ENCODE results near the gene INAFM1. TPM values are rescaled to one million over a fixed set of nuclear protein-coding genes. Genes with fewer than 3 reads are reported as not detected.
A peak's percentile ranks its signal among the peaks of the same experiment; 100 is the strongest.

INAFM1 gene
- total RNA-seq: 10 to 100 TPM in 4 of 8 experiments, 1 to 10 TPM in 4; 3.4 to 17.5 (median 10.4) TPM

DNA sequence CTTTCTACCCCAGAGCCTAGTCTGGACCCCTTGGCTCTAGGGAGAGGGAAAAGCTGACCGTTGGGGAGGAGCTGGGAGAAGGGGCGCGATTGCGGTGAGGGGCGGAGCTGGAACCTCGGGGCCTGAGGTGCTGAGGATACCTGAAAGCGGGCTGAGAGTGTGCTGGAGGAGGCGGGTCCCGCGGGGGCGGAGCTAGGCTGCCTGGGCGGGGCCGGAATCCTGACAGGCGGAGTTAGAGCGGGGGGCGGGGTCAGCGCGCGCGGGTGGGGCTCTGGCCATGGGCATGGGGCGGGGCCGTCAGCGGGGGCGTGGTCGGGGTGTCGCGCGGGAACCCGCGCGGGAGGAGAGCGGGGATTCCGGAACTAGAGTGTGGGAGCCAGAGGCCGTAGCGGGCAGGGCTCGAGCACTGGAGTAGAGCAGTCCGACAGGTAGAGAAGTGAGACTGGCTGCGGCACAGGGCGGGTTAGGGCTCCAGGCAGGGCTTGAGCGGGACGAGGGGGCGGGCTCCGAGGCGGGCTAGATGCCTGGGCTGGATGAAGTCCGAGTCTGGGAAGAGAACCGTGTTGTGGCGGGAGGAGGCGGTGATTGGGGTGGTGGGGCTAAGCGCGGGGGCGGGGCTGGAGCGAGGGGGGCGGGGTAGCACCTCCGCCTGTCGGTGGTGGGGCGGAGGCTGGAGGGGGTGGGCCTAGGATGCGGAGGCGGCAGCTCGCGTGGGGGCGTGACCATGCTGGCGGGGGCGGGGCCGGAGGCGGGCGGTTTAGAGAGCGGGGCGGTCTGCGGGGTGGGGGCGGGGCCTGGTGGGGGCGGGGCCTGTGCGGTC lies at the start of gene INAFM1:
TSS of gene INAFM1 (plus strand) at position 815 of the 820 bp plus-strand sequence. CDS start 35 bp downstream, outside the sequence.
- ATAC-seq (replicated peaks in 6 of 8): peak; percentile 23 to 63 (median 52)
- Histone ChIP-seq H3K4me3 (peak within 1 kb of the TSS; percentile 52 to 73 (median 64)), H3K27ac (peak within 1 kb of the TSS; percentile 95 to 97), H3K4me1 (replicated peaks in 1 of 2) (peaks cover 27 to 29% of the 10 kb centered on the region in 2 donors)
- in situ Hi-C loops (cut with MboI; ENCODE audit: low pct_unique_long_range_greater_than_20kb in 2 of 9, low sequenced_read_pairs in 9 of 9, unreplicated experiment in 9 of 9): no loop called here
- no CpG with 5 or more reads among the region's 72 CpGs for WGBS, 10 experiments

DNA sequence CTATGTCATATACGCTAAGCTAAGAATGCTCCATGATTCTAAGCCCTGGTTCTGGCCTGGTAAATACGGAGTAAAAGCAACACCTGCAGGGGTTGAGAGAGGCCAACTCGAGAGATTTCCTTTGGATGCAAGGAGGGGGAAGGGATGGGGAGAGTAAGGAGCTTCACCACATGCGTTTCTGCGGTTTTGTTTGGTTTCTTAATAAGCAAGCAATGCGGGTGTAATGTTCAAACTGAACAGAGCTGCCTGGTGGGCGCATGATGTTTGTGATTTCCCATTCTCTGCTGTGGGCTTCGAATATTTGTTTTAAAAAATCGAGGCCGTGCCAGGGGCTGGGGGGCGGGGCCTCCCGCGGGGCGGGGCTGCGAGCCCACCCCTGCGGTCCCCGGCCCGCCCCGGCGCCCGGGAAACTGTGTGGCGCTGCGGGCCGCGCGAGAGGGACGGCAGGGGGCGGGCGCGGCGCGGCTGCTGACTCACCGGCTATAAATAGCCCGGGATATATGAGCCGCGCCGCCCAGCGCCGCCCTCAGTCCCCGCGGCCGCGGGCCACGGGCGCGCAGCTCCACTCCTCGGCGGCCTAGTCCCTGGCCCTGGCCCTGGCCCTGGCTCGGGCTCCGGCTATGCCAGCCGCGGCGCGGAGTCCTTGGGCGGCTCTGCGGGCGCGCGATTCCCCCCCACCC lies 48.8 kb upstream of the INAFM1 start:
- H3K4me1 ChIP-seq (replicated peaks in 1 of 2): peaks cover 11 to 13% of the 10 kb centered on the region in 2 donors
- 7 to 100% (median 28%) methylated on average over 1 to 7 of the region's 59 CpGs; no CpG with 5 or more reads in 1 of the 10 experiments for WGBS, 10 experiments

DNA sequence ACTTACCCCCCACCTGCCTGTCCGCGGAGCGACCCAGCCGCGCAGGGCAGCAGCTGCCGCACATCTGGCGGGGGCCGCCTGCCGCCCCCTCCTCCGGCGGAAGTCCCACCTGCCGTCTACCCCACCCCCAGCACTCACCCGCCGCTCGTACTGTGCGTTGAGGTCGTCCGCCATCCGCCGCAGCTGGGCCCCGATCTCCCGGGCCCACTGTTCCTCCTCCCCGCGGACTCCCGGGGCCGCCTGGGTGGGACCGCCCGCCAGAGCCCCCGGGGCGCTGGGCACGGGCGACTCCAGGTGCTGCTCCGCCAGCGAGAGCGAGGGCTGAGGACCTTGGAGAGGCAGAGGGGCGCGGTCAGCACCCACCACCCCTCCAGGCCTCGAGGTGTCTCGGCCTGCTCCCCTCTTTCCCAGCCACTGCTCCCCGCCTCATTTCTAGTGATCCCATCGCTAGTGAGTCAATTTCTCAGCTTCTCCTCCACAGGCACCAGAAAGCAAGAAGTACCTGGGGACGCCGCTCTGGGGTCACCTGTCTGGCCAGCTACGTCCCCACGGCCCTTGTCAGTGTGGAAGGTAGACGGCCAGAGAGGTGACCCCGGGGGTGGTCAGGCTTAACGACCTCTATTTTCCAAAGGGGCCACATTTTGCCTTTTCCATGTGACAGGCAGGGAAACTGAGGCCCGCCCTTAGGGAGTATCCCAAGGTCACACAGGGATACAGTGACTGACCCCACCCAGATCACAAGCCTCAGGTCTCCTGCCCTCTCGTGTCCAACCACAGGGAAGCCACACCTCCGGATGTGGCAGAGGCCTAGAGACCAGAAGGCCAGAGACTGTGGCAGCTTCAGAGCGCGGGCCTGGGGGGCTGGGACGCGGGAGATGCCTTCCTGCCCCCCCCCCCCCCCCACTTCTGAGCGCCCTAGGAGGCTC lies 48.0 kb upstream of the INAFM1 start:
- in situ Hi-C loops (cut with MboI; ENCODE audit: low pct_unique_long_range_greater_than_20kb in 2 of 9, low sequenced_read_pairs in 9 of 9, unreplicated experiment in 9 of 9): loop anchor here in 1 of 9 experiments (25.0 kb wide), 1 partner anchor 89 kb away; the partner anchor contains the start of gene SAE1
- WGBS, 10 experiments: 20 to 26% methylated on average over 8 to 15 of the region's 56 CpGs; no CpG with 5 or more reads in 8 of the 10 experiments
- H3K4me1 ChIP-seq (replicated peaks in 1 of 2): peaks cover 15 to 18% of the 10 kb centered on the region in 2 donors
- peak overlapping the region; percentile 16 to 87 (median 79) for H3K4me3 ChIP-seq
- peak; percentile 1 to 11 (median 4) for ATAC-seq (replicated peaks in 6 of 8)
- peak overlapping the region; percentile 81 to 86 for H3K27ac ChIP-seq

More for the DNA sequence above, 48.8 kb upstream of the INAFM1 start:
- Histone ChIP-seq H3K4me3 (peak overlapping the region; percentile 16 to 87 (median 79)), H3K27ac (peak overlapping the region; percentile 81 to 86)
- in situ Hi-C loops (cut with MboI; ENCODE audit: low pct_unique_long_range_greater_than_20kb in 2 of 9, low sequenced_read_pairs in 9 of 9, unreplicated experiment in 9 of 9): loop anchor here in 1 of 9 experiments (25.0 kb wide), 1 partner anchor 89 kb away; the partner anchor contains the start of gene SAE1
- peak; percentile 21 to 70 (median 63) for ATAC-seq (replicated peaks in 6 of 8)

DNA sequence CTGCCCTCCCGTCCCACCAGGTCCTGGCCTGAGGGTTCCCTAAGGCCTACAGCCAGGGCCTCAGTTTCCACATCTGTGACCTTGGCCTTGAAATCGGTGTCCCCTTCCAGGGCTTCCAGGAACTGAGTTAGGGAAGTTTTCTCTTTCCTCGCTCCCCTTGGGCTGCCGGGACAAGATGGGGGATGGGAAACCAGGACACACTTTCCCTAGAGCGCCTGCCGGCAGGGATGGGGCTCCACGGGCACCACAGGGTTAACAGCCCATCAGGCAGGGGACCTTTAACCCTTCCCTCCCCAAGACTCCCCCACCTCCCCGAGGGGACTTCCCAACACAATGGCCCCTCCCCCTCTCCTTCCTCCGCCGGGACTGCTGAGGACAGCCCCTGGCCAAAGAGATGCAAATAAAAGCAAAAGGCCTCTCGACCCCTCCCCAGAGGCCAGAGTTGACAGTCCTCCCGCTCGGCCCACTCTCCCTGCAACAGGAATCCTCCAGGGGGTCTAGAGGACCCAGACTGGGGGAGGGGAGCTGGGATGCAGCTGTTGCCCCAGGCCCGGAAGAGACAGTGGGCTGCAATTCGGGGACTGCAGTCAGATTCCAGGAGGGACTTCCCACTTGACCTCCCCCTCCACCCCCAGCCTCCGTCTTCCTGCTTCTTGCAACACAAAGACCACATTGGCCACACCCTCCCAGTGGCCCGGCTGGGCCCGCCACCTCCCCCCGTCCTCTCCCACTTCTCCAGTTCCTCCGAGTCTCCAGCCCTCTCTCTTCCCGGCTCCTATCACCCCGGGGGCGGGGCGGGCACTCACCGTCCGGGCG lies 47.1 kb upstream of the INAFM1 start:
- H3K4me1 ChIP-seq (replicated peaks in 1 of 2): peaks cover 18% of the 10 kb centered on the region in 2 donors
- ATAC-seq (replicated peaks in 6 of 8): peak; percentile 3 to 50 (median 36)
- in situ Hi-C loops (cut with MboI; ENCODE audit: low pct_unique_long_range_greater_than_20kb in 2 of 9, low sequenced_read_pairs in 9 of 9, unreplicated experiment in 9 of 9): loop anchor here in 1 of 9 experiments (25.0 kb wide), 1 partner anchor 90 kb away; the partner anchor contains the start of gene SAE1
- H3K27ac ChIP-seq: peak overlapping the region; percentile 81 to 86
- whole genome bisulfite sequencing, 10 experiments: no CpG with 5 or more reads among the region's 27 CpGs
- peak overlapping the region; percentile 56 to 98 (median 85) for H3K4me3 ChIP-seq

DNA sequence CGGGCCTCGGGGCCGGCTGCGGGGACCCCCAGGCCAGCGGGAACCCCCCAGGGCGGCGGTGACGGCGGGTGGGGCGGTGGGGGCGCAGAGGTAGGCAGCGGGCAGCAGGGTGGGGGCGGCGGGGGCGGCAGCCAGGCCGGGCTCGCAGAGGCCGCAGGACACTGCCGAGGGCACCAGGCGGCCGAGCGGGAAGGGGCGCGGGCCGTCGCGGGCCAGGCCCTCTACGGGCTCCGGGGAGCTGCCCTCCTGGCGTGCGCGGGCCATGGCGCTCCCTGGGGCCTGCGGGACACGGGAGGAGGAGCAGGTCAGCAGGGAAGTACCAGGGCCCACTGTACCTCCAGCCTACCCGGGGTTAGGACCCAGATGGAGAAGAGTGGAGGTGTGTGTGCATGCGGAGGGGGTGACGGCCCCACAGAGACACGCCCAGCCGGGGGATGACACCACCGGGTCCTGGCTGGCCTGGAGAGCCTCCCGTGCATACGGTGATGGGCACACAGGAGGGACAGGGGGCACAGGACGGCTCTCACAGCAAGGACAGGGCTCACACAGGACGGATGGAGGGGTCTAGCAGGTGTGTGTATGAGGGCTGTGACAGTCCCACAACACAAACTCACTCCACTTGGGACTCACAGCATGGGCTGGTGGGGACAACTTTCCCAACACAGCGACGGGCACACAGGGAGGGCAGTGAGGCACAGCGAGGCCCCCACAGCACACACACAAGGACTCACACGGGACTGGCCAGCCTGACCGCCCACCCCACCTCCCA lies 46.3 kb upstream of the INAFM1 start:
- H3K4me1 ChIP-seq (replicated peaks in 1 of 2): peaks cover 18% of the 10 kb centered on the region in 2 donors
- H3K27ac ChIP-seq: peak overlapping the region; percentile 81 to 86
- 0 to 14% (median 9%) methylated on average over 2 to 7 of the region's 50 CpGs; no CpG with 5 or more reads in 7 of the 10 experiments for WGBS, 10 experiments
- in situ Hi-C loops (cut with MboI; ENCODE audit: low pct_unique_long_range_greater_than_20kb in 2 of 9, low sequenced_read_pairs in 9 of 9, unreplicated experiment in 9 of 9): loop anchor here in 1 of 9 experiments (25.0 kb wide), 1 partner anchor 91 kb away; the partner anchor contains the start of gene SAE1
- H3K4me3 ChIP-seq: peak overlapping the region; percentile 56 to 98 (median 85)
- ATAC-seq (replicated peaks in 6 of 8): peak; percentile 0 to 52 (median 31)

DNA sequence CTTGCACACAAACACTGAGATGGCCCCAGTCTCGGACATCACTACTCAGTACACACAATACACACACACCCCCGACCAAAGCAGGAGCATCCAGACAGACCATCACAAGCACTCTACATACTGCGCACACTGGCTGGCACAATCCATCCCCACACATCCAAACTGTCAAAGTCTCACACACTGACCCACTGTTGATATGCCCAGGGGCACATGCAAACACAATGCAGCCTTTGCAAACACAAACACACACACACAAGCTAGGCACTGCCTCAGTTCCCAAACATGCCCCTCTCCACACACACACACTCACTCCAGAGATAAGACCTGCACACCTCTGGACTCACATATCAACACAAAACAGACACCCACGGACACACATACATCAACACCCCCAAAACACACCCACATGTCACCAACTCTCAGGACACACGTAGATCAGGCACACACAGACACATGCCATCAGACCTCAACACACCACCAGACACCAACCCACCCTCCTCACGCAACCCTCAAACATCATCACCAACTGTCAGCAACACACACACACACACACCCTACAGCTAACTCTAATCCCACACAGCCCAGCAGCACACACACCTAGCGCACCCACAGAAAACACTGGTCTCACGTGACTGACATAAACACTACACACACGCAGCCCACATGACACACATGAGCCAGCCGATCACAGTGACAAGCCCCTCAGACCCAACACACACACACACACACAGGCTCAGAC lies 45.6 kb upstream of the INAFM1 start:
- 0 to 71% (median 17%) methylated on average over 1 to 6 of the region's 10 CpGs; no CpG with 5 or more reads in 3 of the 10 experiments for WGBS, 10 experiments
- Histone ChIP-seq H3K27ac (peak overlapping the region; percentile 81 to 86), H3K4me3 (peak overlapping the region; percentile 56 to 98 (median 85)), H3K4me1 (replicated peaks in 1 of 2) (peaks cover 18% of the 10 kb centered on the region in 2 donors)
- in situ Hi-C loops (cut with MboI; ENCODE audit: low pct_unique_long_range_greater_than_20kb in 2 of 9, low sequenced_read_pairs in 9 of 9, unreplicated experiment in 9 of 9): loop anchor here in 1 of 9 experiments (25.0 kb wide), 1 partner anchor 92 kb away; the partner anchor contains the start of gene SAE1
- ATAC-seq (replicated peaks in 6 of 8): peak in 5 of 8 experiments; percentile 1 to 2 (median 1)

DNA sequence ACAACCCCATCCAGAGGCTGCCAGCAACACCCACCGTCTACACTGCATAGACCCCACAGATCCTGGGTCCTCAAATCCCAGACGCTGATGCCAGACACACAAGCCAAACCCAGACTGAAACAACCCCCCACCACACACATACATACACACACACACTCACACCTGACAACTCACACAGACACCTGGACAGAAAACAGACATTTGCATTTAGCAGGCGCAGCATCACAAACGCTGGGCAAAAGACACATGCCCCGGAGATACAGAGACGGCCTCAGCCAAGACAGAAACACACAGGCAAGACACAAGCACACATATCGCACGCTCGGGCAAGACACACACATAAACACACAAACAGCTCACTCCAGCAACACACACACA lies 45.0 kb upstream of the INAFM1 start:
- ATAC-seq (replicated peaks in 6 of 8): no peak
- Histone ChIP-seq H3K4me3 (peak overlapping the region; percentile 56 to 98 (median 85)), H3K4me1 (replicated peaks in 1 of 2) (peaks cover 18% of the 10 kb centered on the region in 2 donors), H3K27ac (peak overlapping the region; percentile 81 to 86)
- 0 to 3% (median 0%) methylated on average over 1 to 7 of the region's 9 CpGs; no CpG with 5 or more reads in 7 of the 10 experiments for WGBS, 10 experiments
- in situ Hi-C loops (cut with MboI; ENCODE audit: low pct_unique_long_range_greater_than_20kb in 2 of 9, low sequenced_read_pairs in 9 of 9, unreplicated experiment in 9 of 9): loop anchor here in 1 of 9 experiments (25.0 kb wide), 1 partner anchor 92 kb away; the partner anchor contains the start of gene SAE1

DNA sequence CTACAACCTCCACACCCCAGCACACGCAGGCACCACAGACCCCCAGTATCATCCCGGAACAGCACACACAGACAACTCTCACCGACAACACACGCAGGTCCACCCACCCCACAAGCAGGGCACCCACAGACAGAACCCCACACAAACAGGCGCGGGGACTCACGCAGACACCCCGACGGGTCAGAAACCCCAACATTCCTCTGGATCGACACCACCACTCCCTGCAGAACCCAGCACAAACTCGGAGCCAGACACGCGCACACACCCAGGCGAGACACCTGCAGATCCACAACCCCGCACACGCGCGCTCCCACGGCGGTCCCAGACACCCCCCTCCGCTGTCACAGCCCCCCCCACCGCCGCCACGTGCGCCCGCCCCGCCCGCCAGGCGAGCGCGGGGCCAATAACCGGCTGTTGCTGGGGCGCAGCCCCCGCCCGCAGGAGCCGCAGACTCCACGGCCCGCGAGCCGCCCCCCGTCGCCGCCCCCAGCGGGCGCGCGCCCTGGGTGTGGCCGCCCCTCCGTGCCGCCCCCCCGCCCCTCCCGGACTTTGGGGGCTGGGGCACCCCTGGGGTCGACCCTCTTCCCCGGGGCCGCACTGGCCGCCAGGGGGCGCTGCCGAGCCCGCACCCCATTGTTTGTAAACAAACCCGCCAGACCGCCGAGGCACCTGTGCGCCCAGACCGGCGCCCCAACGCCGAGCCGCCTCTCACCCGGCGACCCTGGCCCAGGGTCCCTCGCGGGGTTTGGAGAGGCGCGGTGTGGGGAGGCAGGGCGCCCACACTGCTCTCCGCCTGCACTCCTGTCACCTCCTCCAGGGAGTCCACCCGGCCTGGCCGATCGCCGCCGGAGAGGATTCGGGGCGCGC lies 44.4 kb upstream of the INAFM1 start:
- peak overlapping the region; percentile 56 to 98 (median 85) for H3K4me3 ChIP-seq
- 0 to 20% methylated on average over 1 to 2 of the region's 84 CpGs; no CpG with 5 or more reads in 8 of the 10 experiments for WGBS, 10 experiments
- peak overlapping the region; percentile 81 to 86 for H3K27ac ChIP-seq
- ATAC-seq (replicated peaks in 6 of 8): peak in 3 of 8 experiments; percentile 2 to 6 (median 3)
- in situ Hi-C loops (cut with MboI; ENCODE audit: low pct_unique_long_range_greater_than_20kb in 2 of 9, low sequenced_read_pairs in 9 of 9, unreplicated experiment in 9 of 9): loop anchor here in 1 of 9 experiments (25.0 kb wide), 1 partner anchor 93 kb away; the partner anchor contains the start of gene SAE1
- peaks cover 17 to 18% of the 10 kb centered on the region in 2 donors for H3K4me1 ChIP-seq (replicated peaks in 1 of 2)

DNA sequence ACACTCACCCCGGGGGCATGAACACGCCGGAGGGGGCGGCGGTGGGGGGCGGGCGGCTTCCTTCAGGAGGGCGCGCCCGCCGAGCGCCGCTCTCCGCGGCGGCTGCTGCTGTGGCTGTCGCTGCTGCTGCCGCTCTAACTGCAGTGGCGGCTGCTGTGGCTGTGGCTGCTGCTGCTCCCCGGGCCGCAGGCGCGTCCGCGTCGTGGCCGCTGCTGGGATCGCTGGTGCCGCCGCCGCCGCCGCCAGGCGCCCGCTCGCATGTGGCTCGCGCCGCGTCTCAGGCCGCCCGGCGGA lies 43.8 kb upstream of the INAFM1 start, which contains the start of gene BBC3:
TSS of gene BBC3 (minus strand) at position 279 of the 294 bp plus-strand sequence. CDS start 2,768 bp downstream, outside the sequence.
- H3K4me3 ChIP-seq: peak within 1 kb of the TSS; percentile 56 to 98 (median 85)
- no CpG with 5 or more reads among the region's 43 CpGs for WGBS, 10 experiments
- ATAC-seq (replicated peaks in 6 of 8): peak in 1 of 8 experiments; percentile 19
- peaks cover 11 to 13% of the 10 kb centered on the region in 2 donors for H3K4me1 ChIP-seq (replicated peaks in 1 of 2)
- in situ Hi-C loops (cut with MboI; ENCODE audit: low pct_unique_long_range_greater_than_20kb in 2 of 9, low sequenced_read_pairs in 9 of 9, unreplicated experiment in 9 of 9): loop anchor here in 1 of 9 experiments (25.0 kb wide), 1 partner anchor 94 kb away; the partner anchor contains the start of gene SAE1
- peak within 1 kb of the TSS; percentile 81 to 86 for H3K27ac ChIP-seq

Measured in motor neuron (in vitro differentiated cells).